SK-N-SH treated with all-trans-retinoic acid at 6 μM for 48 hours (cell line): ENCODE data around the gene PDILT.

Experiments used
- ATAC-seq: fragments of 200-7000 bp; cut with Tn5 transposase; 3 replicates; pipeline ENCODE4 v1.9.1; 2020; ENCODE audit warnings: mild to moderate bottlenecking, moderate library complexity
- ARNTL ChIP-seq: fragments of 450-650 bp; formaldehyde crosslinking; IDR thresholded peaks from 2 replicates; pipeline ENCODE4 v1.5.0; 2020; ENCODE audit warnings: low read depth, mild to moderate bottlenecking, moderate library complexity, borderline replicate concordance
- BACH2 ChIP-seq: fragments of 250-450 bp; sonication (Bioruptor Pico); IDR thresholded peaks from 2 replicates; pipeline ENCODE4 v1.9.0; 2021; ENCODE audit warnings: mild to moderate bottlenecking, borderline replicate concordance
- CREB5 ChIP-seq: fragments of 250-450 bp; sonication (Bioruptor Pico); IDR thresholded peaks from 2 replicates; pipeline ENCODE4 v1.5.1; 2020; ENCODE audit warnings: low read depth, mild to moderate bottlenecking, moderate library complexity
- CSDC2 ChIP-seq: fragments of 250-450 bp; sonication (Bioruptor Pico); IDR thresholded peaks from 2 replicates; pipeline ENCODE4 v1.5.0; 2020; ENCODE audit warnings: mild to moderate bottlenecking, moderate library complexity
- CSRNP3 ChIP-seq: fragments of 250-450 bp; sonication (Bioruptor Pico); IDR thresholded peaks from 2 replicates; pipeline ENCODE4 v1.5.1; 2021; ENCODE audit warnings: mild to moderate bottlenecking, moderate library complexity
- ESRRG ChIP-seq: fragments of 250-450 bp; sonication (Bioruptor Pico); IDR thresholded peaks from 2 replicates; pipeline ENCODE4 v1.6.1; 2021; ENCODE audit warnings: mild to moderate bottlenecking
- GLIS3 ChIP-seq: fragments of 250-450 bp; sonication (Bioruptor Pico); IDR thresholded peaks from 2 replicates; pipeline ENCODE4 v1.5.0; 2020; ENCODE audit warnings: mild to moderate bottlenecking, moderate library complexity
- ISL1 ChIP-seq: fragments of 250-450 bp; sonication (Bioruptor Pico); IDR thresholded peaks from 2 replicates; pipeline ENCODE4 v2.1.2; 2022; ENCODE audit warnings: mild to moderate bottlenecking, moderate library complexity
- OSR1 ChIP-seq: fragments of 250-450 bp; sonication (Bioruptor Pico); IDR thresholded peaks from 2 replicates; pipeline ENCODE4 v1.8.0; 2022; ENCODE audit warnings: moderate library complexity, mild to moderate bottlenecking, inconsistent platforms
- PATZ1 ChIP-seq: fragments of 250-450 bp; sonication (Bioruptor Pico); IDR thresholded peaks from 2 replicates; pipeline ENCODE4 v1.8.0; 2020; ENCODE audit warnings: mild to moderate bottlenecking, moderate library complexity, borderline replicate concordance
- POU6F1 ChIP-seq: fragments of 250-450 bp; sonication (Bioruptor Pico); IDR thresholded peaks from 2 replicates; pipeline ENCODE4 v1.8.0; 2021; ENCODE audit warnings: low read depth, mild to moderate bottlenecking, moderate library complexity, borderline replicate concordance
- PPARA ChIP-seq: fragments of 250-450 bp; sonication (Bioruptor Pico); IDR thresholded peaks from 2 replicates; pipeline ENCODE4 v1.5.0; 2020; ENCODE audit warnings: mild to moderate bottlenecking, borderline replicate concordance
- RARB ChIP-seq: fragments of 250-450 bp; sonication (Bioruptor Pico); IDR thresholded peaks from 2 replicates; pipeline ENCODE4 v1.8.0; 2021; ENCODE audit warnings: mild to moderate bottlenecking, moderate library complexity
- SNAI2 ChIP-seq: fragments of 250-450 bp; sonication (Bioruptor Pico); IDR thresholded peaks from 2 replicates; pipeline ENCODE4 v1.5.0; 2020; ENCODE audit warnings: mild to moderate bottlenecking, moderate library complexity
- TCF4 ChIP-seq: fragments of 250-450 bp; sonication (Bioruptor Pico); IDR thresholded peaks from 2 replicates; pipeline ENCODE4 v1.8.0; 2021; ENCODE audit warnings: mild to moderate bottlenecking, moderate library complexity, borderline replicate concordance
- TOX ChIP-seq: fragments of 250-450 bp; sonication (Bioruptor Pico); IDR thresholded peaks from 2 replicates; pipeline ENCODE4 v1.8.0; 2021; ENCODE audit warnings: mild to moderate bottlenecking, moderate library complexity, borderline replicate concordance
- TSHZ2 ChIP-seq: fragments of 250-450 bp; sonication (Bioruptor Pico); IDR thresholded peaks from 2 replicates; pipeline ENCODE4 v1.5.0; 2020; ENCODE audit warnings: mild to moderate bottlenecking, moderate library complexity
- ZC3H10 ChIP-seq: fragments of 250-450 bp; sonication (Bioruptor Pico); IDR thresholded peaks from 2 replicates; pipeline ENCODE4 v1.5.1; 2021; ENCODE audit warnings: mild to moderate bottlenecking, moderate library complexity
- ZFP3 ChIP-seq: fragments of 250-450 bp; sonication (Bioruptor Pico); IDR thresholded peaks from 2 replicates; pipeline ENCODE4 v1.5.0; 2020; ENCODE audit warnings: mild to moderate bottlenecking, moderate library complexity
- ZFP30 ChIP-seq: fragments of 450-650 bp; formaldehyde crosslinking; IDR thresholded peaks from 2 replicates; pipeline ENCODE4 v1.5.0; 2022; ENCODE audit warnings: mild to moderate bottlenecking, moderate library complexity
- ZNF565 ChIP-seq: fragments of 450-650 bp; formaldehyde crosslinking; conservative IDR thresholded peaks from 2 replicates; pipeline ENCODE4 v1.5.0; 2020; ENCODE audit warnings: low read depth, mild to moderate bottlenecking, moderate library complexity
- ZNF70 ChIP-seq: fragments of 450-650 bp; formaldehyde crosslinking; IDR thresholded peaks from 2 replicates; pipeline ENCODE4 v1.5.0; 2020; ENCODE audit warnings: mild to moderate bottlenecking, moderate library complexity
- ZNF8 ChIP-seq: fragments of 450-650 bp; formaldehyde crosslinking; IDR thresholded peaks from 2 replicates; pipeline ENCODE4 v1.5.0; 2020; ENCODE audit warnings: mild to moderate bottlenecking, moderate library complexity

PDILT gene

GRCh38 chr16:20320178-20320577 lies 84.4 kb downstream of the PDILT start:
- no peak for TF ChIP-seq POU6F1 (CRISPR knock-in tag)
- TF ChIP-seq TOX (CRISPR knock-in tag): no peak
- no peak for TF ChIP-seq BACH2 (CRISPR knock-in tag)
- no peak for TF ChIP-seq RARB
- no peak for TF ChIP-seq ZNF8
- no peak for TF ChIP-seq GLIS3 (CRISPR knock-in tag)
- TF ChIP-seq ESRRG (CRISPR knock-in tag): no peak
- TF ChIP-seq TSHZ2: no peak
- TF ChIP-seq CSDC2: no peak
- no peak for TF ChIP-seq CSRNP3 (CRISPR knock-in tag)
- no peak for TF ChIP-seq ZFP30 (CRISPR knock-in tag)
- TF ChIP-seq ISL1 (CRISPR knock-in tag): no peak
- no peak for TF ChIP-seq ZFP3 (CRISPR knock-in tag)
- TF ChIP-seq ZNF70 (CRISPR knock-in tag): no peak
- TF ChIP-seq ZNF565 (CRISPR knock-in tag): no peak
- TF ChIP-seq ZC3H10: no peak
- TF ChIP-seq PPARA (CRISPR knock-in tag): no peak
- TF ChIP-seq ARNTL (CRISPR knock-in tag): no peak
- no peak for TF ChIP-seq TCF4 (CRISPR knock-in tag)
- no peak for TF ChIP-seq PATZ1 (CRISPR knock-in tag)
- no peak for ATAC-seq

- ATAC-seq: no peak
- no peak for TF ChIP-seq ZNF70 (CRISPR knock-in tag)
- TF ChIP-seq GLIS3 (CRISPR knock-in tag): no peak
- TF ChIP-seq CSRNP3 (CRISPR knock-in tag): no peak
- TF ChIP-seq ISL1 (CRISPR knock-in tag): no peak
- no peak for TF ChIP-seq POU6F1 (CRISPR knock-in tag)
- no peak for TF ChIP-seq SNAI2 (CRISPR knock-in tag)
- TF ChIP-seq ZFP3 (CRISPR knock-in tag): no peak
- TF ChIP-seq TCF4 (CRISPR knock-in tag): no peak
- no peak for TF ChIP-seq ZC3H10
- TF ChIP-seq ZNF8: no peak
- TF ChIP-seq OSR1 (CRISPR knock-in tag): no peak
- no peak for TF ChIP-seq ARNTL (CRISPR knock-in tag)
- no peak for TF ChIP-seq PATZ1 (CRISPR knock-in tag)
- no peak for TF ChIP-seq CREB5 (CRISPR knock-in tag)
- no peak for TF ChIP-seq TOX (CRISPR knock-in tag)
- TF ChIP-seq, all 23 proteins: peak for 0
Observed at GRCh38 chr16:20319406-20319805, 85.1 kb downstream of the PDILT start.
